Suprapubic skin (tissue), 3 donors: ENCODE data around the gene MAGI3.

ENCODE experiments used
- CTCF ChIP-seq, 2 donors: fragments of 200-600 bp in 1 of 2; fragments of 450-650 bp in 1 of 2; sonication (generic) in 1 of 2; IDR thresholded peaks; one replicate each; pipeline ENCODE4 v1.5.1; 2016 to 2019; ENCODE audit warnings: antibody characterized with exemption in 2 of 2, mild to moderate bottlenecking in 1 of 2, moderate library complexity in 1 of 2
- EP300 ChIP-seq: sonication (generic); formaldehyde crosslinking; IDR thresholded peaks from one replicate; pipeline ENCODE4 v1.6.1; 2017; ENCODE audit warnings: antibody characterized with exemption
- POLR2A ChIP-seq, 2 donors: fragments of 450-650 bp; IDR thresholded peaks; one replicate each; pipeline ENCODE4 v1.6.1; 2017; ENCODE audit warnings: antibody characterized with exemption in 2 of 2, mild to moderate bottlenecking in 2 of 2, moderate library complexity in 2 of 2

DNA sequence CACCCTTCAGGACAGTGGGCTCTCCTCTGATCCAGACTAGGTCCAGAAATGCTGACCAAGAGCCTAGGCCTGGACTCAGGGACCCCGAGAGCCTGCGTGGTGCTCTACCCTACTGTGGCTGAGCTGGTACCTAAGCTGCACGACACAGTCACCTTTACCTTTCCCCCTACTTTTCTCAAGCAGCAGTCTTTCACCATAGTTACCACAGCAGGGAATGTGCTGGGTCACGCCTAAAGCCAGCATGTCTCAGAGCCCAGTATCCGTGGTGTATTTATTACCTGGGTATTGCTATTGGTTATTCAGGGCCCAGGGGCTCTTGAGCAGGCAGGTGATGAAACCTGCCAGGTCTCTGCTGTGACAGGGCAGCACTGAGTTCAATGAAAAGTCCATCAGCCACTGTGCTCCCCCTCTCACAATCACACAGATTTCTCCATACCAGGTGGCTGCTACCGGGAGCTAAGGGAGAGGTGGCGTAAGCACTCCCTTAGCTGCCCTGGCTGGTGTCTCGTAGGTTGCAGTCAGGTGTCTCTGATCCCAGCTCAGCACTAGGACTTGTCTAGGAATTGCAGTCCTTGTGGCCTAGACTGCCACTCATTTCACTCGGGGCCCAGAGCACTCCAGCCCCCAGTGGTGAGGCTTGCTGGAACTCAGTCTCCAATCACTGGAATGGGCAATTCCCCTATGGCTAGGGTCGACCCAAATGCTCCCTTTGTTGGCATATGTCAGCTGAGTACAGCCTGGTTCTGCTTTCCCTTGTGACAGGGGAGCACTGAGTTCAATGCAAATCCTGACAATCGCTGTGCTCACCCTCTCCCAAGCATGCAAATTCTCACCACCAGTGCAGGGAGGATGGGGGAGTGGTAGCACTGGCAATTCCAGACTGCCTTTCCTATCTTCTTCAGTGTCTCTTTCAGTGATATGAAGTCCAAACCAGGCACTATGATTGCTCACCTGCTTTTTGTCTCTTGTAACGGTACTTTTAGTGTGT lies 240.3 kb downstream of the MAGI3 start:
- TF ChIP-seq POLR2A (IDR thresholded peaks at IDR 0.05) = no peak
- TF ChIP-seq CTCF (IDR thresholded peaks at IDR 0.05) = no peak
- no peak for TF ChIP-seq EP300
